NCI-H1417 treated with DMSO at 0.1 percent for 48 hours (cell line): ENCODE results near the gene CMTM8.

ENCODE experiments used
- DNase-seq: peaks from one replicate; lab custom pipeline; 2025; lab: John Stamatoyannopoulos, UW

The CMTM8 gene

DNA sequence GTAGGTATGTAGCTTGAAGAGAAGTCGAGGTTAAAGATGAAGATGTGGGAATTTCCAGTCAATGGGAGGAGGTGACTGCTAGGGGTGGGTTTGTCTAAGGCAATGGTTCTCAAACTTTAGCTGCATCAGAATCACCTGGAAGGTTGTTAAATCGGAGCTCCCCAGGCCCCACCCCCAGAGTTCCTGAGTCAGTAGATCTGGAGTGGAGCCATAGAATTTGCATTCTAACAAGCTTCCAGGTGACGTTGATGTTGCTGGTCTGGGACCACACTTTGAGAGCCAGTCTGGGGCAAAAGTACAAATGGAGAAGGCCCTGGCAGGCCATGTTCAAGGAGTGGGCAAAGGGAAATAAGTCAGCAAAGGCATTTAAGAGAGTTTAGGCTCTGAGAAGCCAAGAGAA lies 69.1 kb downstream of the CMTM8 start:
- DNase-seq: no peak

DNA sequence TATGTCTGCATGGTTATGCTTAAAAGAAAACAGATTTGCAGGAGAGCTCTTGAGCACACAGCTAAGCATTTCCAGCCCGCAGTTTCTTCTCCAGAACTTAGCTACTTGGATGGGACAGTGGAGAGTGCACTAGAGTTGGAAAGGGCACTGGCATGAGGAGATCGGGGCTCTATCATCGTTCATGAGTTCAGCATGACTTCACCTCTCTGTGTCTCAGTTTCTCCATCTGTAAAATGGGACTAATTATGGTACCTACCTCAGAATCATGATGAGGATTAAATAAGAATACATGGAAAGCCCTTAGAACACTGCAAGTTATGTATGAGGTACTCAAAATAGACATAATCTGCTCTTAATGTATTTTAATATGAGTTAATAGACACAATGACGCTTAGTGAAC lies 69.9 kb downstream of the CMTM8 start:
- DNase-seq: no peak

DNA sequence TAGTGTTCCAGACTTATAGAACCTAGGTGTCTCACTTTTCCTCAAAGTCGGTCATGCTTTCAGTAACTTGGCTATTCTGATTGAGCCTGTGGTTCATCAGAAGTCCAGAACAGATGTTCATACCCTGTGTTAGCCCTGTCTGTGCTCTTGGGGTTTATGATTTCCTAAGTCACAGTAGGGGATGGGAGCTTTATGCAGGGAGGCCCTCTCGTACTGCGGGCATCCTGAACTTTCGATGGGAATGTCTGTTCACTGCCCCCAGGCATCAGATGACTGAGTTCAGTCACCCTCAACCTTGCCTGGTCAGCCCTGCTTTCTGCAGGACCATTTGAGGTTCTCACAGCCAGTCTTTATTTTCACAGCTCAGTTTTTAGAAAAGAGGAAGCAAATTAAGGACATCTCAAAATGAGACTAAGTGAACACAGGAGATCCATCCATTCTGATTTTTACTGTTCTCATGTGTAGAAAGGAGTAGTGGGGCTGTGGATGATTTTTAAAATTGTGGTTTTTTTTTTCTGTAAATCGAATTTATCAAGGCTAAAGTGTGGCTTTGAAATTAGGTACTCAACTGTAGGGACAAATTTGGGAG lies 71.3 kb downstream of the CMTM8 start:
- DNase-seq: no peak

DNA sequence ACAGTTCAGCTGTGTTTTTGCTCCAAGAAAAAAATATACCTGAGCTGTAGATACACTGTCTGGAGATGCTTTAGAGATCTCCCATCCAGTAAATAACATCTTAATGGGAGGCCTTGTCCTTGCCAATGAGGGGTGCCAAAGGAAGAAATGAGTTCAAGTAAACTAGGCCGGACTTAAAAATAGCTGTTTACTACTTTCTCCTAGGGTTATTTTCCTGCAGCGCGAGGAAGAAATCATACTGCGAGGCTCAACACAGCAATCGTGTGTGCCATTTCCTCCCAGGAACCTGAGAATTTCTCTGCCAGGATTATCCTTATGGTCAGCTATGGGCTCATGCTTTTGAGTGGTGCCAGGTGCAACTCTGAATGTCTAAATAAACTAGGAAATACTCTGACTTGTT lies 71.9 kb downstream of the CMTM8 start:
- DNase-seq: no peak

DNA sequence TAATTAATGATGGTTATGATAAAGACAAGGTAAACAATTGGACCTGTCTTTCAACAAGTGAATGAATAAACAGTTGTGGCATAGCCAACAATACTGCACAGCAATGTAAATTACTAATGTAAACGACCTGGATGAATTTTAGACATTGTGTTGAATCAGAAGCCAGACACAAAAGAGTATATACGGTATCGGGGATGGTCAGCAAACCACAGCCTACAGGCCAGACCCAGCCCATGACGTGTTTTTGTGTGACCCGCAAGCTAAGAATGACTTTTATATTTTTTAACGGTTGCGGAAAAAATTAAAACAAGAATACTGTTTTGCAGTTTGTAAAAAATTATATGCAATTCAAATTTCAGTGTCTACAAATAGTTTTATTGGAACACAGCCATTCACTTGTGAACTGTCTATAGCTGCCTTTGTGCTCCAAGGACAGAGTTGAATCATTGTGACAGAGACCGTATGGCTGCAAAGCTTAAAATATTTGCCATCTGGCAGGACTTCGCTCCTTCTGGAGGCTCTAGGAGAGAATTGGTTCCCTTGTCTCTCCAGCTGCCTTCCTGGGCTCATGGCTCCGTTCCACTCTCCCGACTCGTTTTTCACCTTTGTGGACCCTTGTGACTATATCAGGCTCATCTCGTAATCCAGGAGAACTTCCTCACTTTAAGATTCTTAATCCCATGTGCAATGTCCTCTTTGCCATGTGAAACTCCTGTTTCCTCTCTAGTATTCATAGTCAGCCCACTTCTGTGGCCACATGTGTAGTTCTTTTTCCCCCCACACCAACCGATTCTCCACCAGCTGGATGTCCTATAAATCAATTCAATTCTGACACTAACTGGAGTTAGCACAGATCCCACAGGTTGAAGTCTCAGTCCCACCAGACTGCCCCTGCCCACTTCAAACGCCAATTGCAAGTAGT lies 72.7 kb downstream of the CMTM8 start:
- no peak for DNase-seq

DNA sequence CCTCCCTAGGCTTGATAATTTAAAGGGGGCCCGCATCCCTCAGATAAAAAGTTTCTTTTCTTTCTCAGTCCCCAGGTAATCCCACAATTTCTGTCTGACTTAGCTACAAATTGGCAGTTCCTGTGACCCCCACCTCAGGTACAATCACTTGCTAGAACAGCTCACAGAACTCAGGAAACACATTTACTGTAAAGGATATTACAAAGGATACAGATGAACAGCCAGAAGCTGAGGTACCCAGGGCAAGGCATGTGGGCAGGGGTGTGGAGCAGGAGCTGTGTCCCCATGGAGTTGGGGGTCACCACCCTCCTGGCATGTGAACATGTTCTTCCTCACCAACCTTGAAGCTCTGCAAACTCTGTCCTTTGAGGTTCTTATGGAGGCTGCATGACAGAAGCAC lies 73.8 kb downstream of the CMTM8 start:
- no peak for DNase-seq

DNA sequence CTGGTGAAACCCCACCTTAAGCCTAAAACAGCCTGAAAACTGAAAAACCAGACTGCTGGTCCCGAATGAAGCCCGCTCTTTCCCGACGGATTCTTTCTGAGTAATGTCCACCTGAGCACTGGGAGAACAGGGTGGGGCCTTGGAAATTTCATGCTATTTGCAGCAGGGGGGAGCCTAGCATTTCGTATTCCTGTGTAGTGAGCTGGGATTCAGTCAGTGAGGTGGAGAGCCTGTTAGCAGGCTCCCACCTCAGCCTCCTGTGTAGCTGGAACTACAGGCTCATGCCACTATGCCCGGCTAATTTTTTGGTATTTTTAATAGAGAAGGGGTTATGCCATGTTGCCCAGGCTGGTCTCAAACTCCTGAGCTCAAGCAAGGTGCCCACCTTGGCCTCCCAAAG lies 74.7 kb downstream of the CMTM8 start:
- no peak for DNase-seq

DNA sequence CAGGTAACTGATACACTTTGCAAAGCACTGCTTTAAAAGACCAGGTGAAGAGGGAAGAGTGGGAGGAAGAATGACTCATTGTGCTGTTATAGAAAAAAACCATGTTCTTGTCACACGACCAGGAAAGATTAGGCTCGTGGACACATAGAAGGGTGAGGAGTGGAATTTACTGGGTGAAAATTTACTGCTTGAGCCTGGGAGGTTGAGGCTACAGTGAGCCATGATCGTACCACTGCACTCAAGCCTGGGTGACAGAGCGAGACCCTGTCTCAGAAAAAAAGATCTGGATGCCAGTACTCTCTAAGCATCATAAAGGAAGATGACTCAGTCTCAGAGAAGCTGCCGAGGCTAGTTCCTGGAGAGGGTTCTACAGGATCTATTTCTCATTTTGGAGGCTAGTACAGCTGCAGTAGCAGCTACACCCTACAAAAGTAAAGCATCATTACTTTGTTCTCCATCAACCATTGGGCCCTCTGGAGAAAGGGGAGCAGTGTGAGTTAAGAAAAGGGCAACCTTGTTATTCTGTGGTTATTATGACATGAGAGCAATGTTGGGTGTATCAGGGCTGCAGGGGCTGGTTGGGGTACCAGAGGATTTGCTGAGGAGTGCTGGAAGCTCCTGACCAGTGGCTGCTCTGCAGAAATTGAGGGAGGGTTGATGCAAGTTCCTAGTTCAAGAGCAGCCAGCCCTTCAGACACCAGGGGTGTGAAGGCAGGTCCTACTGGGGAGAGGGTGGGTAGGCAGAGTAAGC lies 75.4 kb downstream of the CMTM8 start:
- DNase-seq: no peak

DNA sequence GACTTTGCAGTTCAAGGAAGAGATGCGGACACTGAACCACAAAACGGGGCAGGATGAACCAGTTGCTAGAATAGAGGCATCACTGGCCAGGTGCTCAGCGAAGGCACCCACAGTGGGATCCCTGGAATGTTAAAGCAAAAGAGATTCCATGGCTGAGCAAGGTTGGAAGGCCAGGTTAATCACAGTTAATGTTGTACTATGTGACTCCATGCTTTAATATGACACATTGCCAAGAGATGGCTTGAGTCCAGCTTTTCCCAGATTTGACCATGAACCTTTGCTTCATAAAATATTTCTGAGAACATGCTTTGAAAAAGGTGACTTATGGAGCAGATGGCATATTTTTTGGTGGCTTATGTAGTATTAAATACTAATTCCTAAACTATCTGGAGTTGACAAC lies 77.0 kb downstream of the CMTM8 start:
- DNase-seq: no peak

DNA sequence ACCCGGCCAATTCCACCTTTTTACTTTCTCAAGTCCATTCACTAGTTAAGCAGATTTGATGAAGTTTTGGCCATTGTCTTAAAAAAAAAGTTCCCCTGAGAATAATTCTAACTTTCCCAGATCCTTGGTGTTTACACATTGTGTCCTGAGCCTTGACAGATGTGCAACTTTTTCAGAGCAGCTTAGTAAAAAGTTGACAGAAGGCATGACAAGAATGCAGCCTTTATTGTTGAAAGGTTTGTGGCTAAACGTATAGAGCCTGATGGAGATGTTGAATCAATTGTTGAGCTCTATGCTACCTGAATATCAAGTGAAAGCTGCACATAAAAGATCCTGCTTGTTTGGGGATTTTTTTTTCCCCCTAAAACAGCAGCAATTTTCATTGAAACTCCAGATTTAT lies 77.8 kb downstream of the CMTM8 start:
- no peak for DNase-seq

DNA sequence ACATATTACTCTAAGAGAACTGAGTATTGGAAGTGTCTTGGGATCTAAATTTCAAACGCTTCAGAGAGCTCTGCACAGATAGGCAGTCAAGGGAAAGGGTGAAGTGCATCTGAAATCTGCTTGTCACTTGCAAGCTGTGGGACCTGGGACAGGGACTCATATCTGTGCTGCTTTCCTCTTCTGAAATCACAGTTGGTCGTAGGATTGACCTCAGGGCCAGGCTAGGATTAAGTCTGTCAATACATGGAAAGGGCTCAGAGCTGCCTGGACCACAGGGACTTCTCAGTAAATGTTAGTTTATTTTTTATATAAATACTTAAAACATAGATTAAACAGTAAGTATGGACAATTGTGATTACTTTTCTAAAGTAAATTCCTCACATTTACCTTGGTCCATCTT lies 78.5 kb downstream of the CMTM8 start:
- DNase-seq: no peak

DNA sequence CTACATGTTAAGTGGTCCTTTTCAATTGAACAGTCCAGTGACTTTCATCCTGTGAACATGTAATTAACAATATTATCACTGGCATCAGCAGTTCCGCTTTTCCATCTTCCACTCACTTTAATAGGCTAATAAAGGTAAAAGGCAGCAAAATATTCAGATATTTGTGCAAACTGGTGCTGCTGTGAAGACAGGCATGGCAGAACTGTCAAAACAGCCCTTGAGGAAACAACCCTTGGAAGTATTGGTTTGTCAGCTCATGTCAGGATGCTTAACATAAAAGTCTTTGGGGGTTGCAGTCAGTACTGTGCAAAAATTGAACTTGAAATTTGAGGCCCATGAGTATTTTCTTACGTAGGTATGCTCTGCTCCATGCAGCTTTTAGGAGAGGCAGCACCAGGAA lies 81.1 kb downstream of the CMTM8 start:
- no peak for DNase-seq

DNA sequence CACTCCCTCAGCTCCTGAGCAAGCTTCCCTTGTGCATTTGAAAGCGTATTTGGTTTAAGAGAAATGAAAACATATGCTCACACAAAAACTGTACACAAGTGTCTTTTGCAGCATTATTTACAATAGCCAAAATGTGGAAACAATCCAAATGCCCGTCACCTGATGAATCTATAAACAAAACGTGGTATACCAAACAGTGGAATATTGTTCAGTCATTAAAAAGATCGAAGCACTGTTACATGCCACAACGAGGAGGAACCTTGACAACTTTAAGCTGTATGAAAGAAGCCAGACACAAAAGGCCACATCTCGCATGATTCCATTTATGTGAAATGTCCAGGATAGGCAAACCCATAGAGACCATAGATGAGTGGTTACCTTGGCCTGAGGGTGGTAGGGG lies 81.6 kb downstream of the CMTM8 start:
- no peak for DNase-seq

DNA sequence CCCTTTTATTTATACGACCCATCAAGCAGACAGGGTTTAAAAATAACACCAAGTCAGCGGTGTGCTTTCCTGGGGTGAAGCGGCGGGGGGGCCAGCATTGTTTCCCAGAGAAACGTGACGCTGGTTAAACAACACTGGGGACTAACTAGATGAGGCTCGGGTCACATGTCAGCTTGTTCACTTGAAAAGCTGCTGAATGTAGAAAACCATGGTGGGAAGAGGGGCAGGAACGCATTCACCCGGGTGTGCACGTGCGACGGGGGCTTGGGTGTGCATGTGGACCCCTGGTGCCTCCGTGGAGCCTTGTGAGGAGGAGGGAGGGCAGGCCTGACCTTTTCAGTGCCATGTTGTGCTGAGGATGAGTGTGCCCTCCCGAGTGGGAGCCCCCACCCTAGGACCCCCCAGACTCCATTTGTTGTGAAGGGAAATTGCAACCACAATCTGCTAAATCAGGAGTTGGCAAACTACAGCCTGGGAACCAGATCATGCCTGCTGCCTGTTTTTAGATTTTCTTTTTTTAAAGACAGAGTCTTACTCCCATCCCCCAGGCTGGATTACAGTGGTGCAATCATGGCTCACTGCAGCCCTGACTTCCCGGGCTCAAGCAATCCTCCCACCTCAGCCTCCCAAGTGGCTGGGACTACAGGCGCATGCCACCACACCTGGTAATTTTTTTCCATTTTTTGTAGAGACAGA lies 82.8 kb downstream of the CMTM8 start:
- no peak for DNase-seq

DNA sequence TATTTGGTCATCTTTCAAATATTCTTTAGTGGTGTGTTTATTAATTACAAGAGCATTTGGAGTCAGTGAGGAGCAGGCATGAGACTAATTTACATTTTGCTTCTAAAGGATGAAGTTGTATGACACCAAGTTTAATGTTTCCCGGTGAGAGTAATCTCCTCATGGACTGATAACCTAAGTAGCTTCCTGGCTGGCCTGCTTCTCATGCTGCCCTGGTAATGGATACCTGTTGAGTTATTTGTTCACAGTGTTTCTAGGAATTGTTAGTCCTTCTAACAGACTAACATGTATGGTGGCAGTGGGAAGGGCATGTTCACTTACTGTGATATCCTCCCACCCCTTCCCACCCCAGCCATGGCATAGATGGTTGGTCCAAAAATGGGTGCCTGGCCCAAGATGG lies 83.8 kb downstream of the CMTM8 start:
- no peak for DNase-seq

DNA sequence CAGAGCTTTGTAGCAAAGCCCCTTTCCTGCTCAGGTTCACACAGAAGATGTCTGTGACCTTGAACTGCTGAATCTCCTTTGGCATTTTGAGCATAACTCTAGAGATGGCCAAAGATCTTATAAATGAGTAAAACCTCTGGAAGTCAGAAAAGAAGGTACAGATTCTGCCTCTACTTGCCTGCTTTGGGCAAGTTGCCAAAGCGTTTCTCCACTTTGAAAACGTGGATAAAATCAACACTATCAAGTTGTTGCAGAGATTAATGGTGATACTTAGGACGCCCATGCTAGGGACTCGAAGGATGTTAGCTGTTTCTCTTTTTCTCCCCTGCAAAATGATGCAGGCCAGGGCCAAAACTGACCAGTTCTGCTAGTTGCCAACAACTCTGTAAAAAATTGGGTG lies 85.1 kb downstream of the CMTM8 start:
- DNase-seq: no peak

DNA sequence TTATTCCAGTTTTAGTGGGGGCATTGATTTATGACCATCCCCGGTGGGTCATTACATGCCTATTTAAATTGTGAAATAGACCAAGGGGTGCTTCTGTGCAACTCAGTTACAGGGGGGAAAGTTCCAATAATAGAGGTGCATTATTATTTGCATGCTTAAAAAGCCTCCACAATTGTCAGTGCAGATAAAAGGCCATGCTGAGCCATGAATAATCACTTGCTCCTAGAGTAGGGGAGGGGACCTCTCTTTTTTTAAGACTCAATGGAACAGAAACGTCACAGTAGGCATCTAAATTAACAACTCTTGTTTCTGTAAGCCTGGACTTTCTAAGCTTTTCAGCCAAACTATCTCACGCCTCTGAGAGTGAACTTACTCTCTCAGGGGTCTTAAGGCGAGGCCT lies 86.7 kb downstream of the CMTM8 start:
- DNase-seq: no peak

DNA sequence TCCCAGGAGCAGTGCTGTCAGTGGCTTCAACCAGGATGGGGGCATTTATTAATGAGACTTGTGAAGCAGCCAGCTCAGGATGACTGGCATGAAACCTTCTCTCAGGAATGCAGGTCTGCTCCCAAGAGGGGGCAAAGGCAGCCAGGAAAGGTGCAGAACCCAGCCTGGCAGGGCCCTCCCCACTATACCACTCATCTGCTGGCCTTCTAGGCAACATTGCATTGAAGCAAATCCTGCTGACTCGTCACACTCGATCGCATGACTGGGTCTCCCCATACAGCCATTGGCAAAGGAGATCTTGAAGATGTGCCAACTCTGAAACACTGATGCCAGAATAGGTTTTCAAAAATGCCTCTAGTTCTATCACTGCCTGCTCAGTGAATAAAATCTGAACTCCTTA lies 87.4 kb downstream of the CMTM8 start:
- DNase-seq: no peak

DNA sequence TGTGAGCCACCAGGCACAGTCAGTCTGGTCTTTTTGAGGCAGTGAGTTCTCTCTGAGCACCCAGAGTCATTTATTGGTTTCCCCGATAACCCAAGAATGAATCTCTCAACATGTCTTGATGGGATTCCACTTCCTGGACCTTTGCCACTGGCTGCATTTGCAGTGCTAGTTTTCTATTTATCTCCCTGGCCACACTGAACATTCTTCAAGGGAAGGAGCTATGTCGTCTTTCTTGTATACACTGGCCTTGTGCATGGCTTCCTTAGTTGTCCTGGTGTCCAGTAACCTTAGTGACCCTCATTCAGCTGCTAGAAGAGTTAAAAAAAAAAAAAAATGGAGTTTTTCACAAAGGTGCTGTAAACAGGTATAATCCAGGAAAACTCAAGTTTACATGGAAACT lies 88.3 kb downstream of the CMTM8 start:
- DNase-seq: no peak

DNA sequence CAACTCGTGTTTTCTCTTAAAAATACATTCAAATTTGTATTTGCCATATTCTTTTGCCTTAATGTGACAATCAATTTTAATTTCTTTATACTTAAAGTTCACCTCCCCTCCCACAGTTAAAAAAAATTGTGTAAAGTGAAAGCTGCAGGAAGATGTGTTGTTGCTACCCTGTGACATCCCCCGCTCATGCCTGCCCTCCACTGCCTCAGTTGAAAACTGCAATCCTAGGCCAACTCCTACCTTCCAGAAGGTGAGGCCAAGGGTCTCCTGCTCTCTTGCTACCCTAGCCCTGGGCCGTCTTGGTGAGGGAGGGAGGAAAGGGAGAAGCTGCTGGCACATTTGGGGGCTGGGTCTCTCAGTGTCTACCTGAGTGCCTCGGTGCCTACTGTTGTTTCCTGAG lies 96.2 kb downstream of the CMTM8 start:
- DNase-seq: no peak

DNA sequence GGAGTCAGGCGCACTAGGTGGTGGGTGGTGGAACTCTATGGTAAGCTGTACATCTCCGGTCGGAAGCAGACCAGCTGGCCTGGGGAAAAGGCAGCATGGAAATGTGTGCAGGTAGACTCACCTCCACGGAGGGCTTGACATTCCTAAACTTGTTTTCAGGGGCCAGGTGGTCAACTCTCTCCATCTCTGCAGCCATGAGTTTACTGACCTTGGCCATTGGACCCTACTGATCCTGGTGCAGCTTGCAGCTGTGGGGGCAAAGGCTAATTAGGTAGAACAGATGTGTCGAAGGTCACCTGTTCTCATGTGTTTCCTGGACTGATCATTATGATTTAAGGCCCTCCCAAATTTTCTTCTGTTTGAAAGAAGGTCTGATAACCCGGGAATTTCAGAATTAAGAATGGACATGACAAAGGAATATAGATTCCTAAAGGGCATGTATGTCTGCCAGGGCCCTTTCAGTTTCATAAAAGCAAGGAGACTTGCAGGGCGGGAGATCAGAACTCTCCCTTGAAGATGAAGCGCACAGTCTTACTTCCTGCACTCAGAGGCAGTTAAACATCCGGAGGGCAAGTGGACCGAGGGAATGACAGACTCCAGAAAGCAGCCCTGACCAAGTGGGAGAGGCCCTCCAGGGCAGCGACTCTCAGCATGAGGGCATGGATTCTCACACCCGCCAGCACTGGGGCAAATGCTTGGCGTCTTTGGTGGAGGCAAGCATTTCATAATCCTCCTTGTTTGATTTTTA lies 97.1 kb downstream of the CMTM8 start:
- DNase-seq: no peak

DNA sequence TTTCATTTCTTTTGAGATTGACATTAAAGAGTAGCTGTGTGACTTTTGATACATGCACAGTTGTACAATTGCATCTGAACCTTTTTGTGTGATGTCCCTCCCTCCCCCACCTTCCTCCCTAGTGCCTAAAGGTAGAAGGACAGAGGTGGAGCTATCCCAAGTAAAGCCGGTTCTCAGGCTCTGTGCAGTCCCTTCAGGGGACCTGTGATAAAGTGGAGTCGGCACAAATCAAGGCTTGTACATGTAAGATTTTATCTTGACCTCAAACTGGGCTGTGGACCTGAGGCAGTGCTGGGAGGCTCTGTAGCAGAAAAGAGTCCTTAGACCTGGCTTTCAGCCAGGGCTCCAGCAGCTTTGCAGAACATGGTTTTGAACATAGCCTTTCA lies 97.6 kb downstream of the CMTM8 start:
- no peak for DNase-seq
